Suprapubic skin (tissue), 3 donors: ENCODE data around the gene PEAK3.

Experiments used
- CTCF ChIP-seq, 2 donors: fragments of 200-600 bp in 1 of 2; fragments of 450-650 bp in 1 of 2; sonication (generic) in 1 of 2; IDR thresholded peaks; one replicate each; pipeline ENCODE4 v1.5.1; 2016 to 2019; ENCODE audit warnings: antibody characterized with exemption in 2 of 2, mild to moderate bottlenecking in 1 of 2, moderate library complexity in 1 of 2
- EP300 ChIP-seq: sonication (generic); formaldehyde crosslinking; IDR thresholded peaks from one replicate; pipeline ENCODE4 v1.6.1; 2017; ENCODE audit warnings: antibody characterized with exemption

- no peak for TF ChIP-seq CTCF (IDR thresholded peaks at IDR 0.05)
- TF ChIP-seq EP300, result no peak
Observed at GRCh38 chr19:2226051-2226839, 55.7 kb downstream of the PEAK3 start.
